ENCODE measurements around the gene INPP4A. TPM values are rescaled to one million over a fixed set of nuclear protein-coding genes. Genes with fewer than 3 reads are reported as not detected.

INPP4A gene
- total and polyA plus RNA-seq, 2 donors (not counting 3 experiments of a cell fraction or from before 2014, with no cell fraction given): 14.9 to 28.8 TPM

DNA sequence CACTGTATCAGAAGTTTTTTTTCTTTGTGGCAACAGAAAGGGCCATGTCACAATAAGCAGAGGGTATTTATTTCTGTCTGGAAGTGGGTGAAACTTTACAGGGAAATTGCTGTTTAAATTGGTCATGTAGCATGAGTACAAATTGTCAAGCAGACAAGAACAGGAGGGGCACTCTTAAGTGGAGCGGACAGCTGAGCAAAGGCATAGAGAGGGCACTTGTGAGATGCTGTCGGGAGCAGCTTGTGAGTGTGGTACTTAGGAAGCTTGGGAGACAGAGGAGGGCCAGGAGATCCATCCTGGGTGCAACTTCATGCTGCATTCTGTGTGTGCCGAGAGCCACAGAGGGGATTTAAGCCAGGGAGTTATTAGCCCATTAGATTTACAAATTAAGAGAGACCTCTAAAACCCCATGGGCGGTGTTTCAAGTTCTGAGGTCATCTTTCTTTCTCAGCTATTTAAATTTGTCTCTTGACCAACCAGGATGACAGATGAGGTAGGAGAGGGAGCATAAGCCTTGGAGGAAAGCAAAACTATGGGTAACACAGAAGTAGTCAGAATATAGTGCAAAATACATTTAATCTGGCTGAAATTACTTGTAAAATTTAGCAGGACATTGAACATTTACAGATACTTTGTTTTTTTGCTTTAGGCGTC lies 30.4 kb downstream of the INPP4A start:
- CTCF ChIA-PET: interaction anchor here (2.7 kb wide), 1 partner anchor 13 kb away, joined by 12 read pairs; no protein-coding TSS in a partner anchor
- POLR2A ChIA-PET: no interaction called here

More for the DNA sequence above, 30.4 kb downstream of the INPP4A start:
- Histone ChIP-seq H3K27me3 (ENCODE audit: control insufficient read depth in 2 of 2, insufficient read depth in 2 of 2, low read length in 2 of 2) (no peaks in the 10 kb centered on the region), H3K9me3 (replicated peaks; ENCODE audit: control insufficient read depth, insufficient read depth, low read length) (no peaks in the 10 kb centered on the region), H3K4me2 (ENCODE audit: insufficient read depth, low read length) (no peak overlapping the region), H2AFZ (ENCODE audit: low read depth, low read length) (no peak overlapping the region), H3K4me1 (ENCODE audit: control insufficient read depth, extremely low read depth, insufficient read depth, low read length) (peaks cover 10% of the 10 kb centered on the region), H3K36me3 (ENCODE audit: control insufficient read depth in 2 of 2, extremely low read depth in 1 of 2, insufficient read depth in 2 of 2, low read length in 2 of 2) (no peaks in the 10 kb centered on the region), H3K9me1 (replicated peaks; ENCODE audit: control insufficient read depth, extremely low read depth, insufficient read depth, low read length) (no peaks in the 10 kb centered on the region), H3K4me3 (replicated peaks in 1 of 3; ENCODE audit: insufficient read depth in 1 of 3, low read depth in 1 of 3, low read length in 3 of 3) (no peak overlapping the region), H3K79me2 (ENCODE audit: control insufficient read depth, insufficient read depth, low read length) (peaks cover 9% of the 10 kb centered on the region), H3K9ac (replicated peaks; ENCODE audit: extremely low read depth, insufficient read depth, low read length) (no peak overlapping the region), H4K20me1 (replicated peaks; ENCODE audit: control insufficient read depth, extremely low read depth, insufficient read depth, low read length) (no peaks in the 10 kb centered on the region), H3K27ac (ENCODE audit: insufficient read depth, low read depth, low read length) (no peak overlapping the region)
- TF ChIP-seq POLR2AphosphoS5 (IDR thresholded peaks at IDR 0.05; ENCODE audit: insufficient read depth, low read depth, low read length): no peak
- no peak for TF ChIP-seq JUN (IDR thresholded peaks at IDR 0.05; ENCODE audit: borderline replicate concordance, insufficient read depth, insufficient read length, low read depth)
- no peak for TF ChIP-seq CTCF (IDR thresholded peaks at IDR 0.05; ENCODE audit: extremely low read depth in 1 of 2, insufficient read depth in 1 of 2, low read depth in 1 of 2, low read length in 2 of 2)
- no peak for TF ChIP-seq GATA2 (IDR thresholded peaks at IDR 0.05; ENCODE audit: insufficient read depth, insufficient read length, low read depth, low read length)
- TF ChIP-seq EZH2 (IDR thresholded peaks at IDR 0.05; ENCODE audit: borderline replicate concordance, low read depth, low read length, severe bottlenecking): no peak
- no peak for TF ChIP-seq MAX (IDR thresholded peaks at IDR 0.05; ENCODE audit: insufficient read depth, insufficient read length)
- no peak for TF ChIP-seq FOS (IDR thresholded peaks at IDR 0.05; ENCODE audit: borderline replicate concordance, insufficient read depth, low read length)
- no peak for TF ChIP-seq POLR2A (IDR thresholded peaks at IDR 0.05; ENCODE audit: low read depth, low read length)
- intact Hi-C loops (cut with micrococcal nuclease): no loop called here
- DNase-seq (ENCODE audit: low read depth, low spot score): no peak
- dilution Hi-C loops (cut with MboI; ENCODE audit: extremely low pct_ligation_motif_present, low sequenced_read_pairs): no loop called here
- no peak for FAIRE-seq
- BruUV-seq (replicated peaks): no TSS peak

Measured in endothelial cell of umbilical vein (primary cell).